ENCODE data around the gene STPG3.

STPG3 gene

DNA sequence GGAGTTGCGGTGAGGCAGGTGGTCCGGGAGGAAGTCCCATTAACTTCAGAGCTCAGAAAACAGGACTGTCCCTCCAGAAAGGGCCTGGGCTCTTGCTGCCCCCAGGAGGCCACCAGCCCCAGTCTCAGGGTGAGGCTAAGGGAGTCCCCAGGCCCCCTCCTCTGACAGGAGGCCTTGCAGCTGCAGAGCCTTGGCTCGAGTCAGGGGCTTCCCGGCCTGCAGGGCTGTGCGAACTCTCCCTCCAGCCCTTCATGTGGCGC, 3.2 kb upstream of the STPG3 start:
- Histone ChIP-seq H3K9me2 (ENCODE audit: low read depth, low read length) (no peaks in the 10 kb centered on the region), H3K27me3 (ENCODE audit: insufficient read depth, low read length) (peaks cover 6% of the 10 kb centered on the region; the same call in 1 of the 2 replicates), H3K36me3 (ENCODE audit: insufficient read depth, low read length) (peaks cover 15% of the 10 kb centered on the region), H3K27ac (ENCODE audit: low read depth, low read length, poor library complexity, severe bottlenecking) (no peak overlapping the region), H4K20me1 (ENCODE audit: insufficient read depth, low read length) (no peaks in the 10 kb centered on the region), H3K4me3 (ENCODE audit: low read depth, low read length, poor library complexity, severe bottlenecking) (no peak overlapping the region), H2AFZ (ENCODE audit: low read length) (no peak overlapping the region), H3K9me3 (ENCODE audit: low read length) (no peaks in the 10 kb centered on the region), H3K9ac (ENCODE audit: low read length) (no peak overlapping the region), H3K4me1 (ENCODE audit: insufficient read depth, low read length, severe bottlenecking) (peaks cover 19% of the 10 kb centered on the region), H3F3A (ENCODE audit: insufficient read depth, low read length) (no peaks in the 10 kb centered on the region), H3K79me2 (ENCODE audit: insufficient read depth, low read length) (no peaks in the 10 kb centered on the region), H3K4me2 (ENCODE audit: low read length) (no peak overlapping the region)
- no peak for TF ChIP-seq EZH2 (IDR thresholded peaks at IDR 0.05; ENCODE audit: borderline replicate concordance, low read length)
- TF ChIP-seq, protein P1, sequence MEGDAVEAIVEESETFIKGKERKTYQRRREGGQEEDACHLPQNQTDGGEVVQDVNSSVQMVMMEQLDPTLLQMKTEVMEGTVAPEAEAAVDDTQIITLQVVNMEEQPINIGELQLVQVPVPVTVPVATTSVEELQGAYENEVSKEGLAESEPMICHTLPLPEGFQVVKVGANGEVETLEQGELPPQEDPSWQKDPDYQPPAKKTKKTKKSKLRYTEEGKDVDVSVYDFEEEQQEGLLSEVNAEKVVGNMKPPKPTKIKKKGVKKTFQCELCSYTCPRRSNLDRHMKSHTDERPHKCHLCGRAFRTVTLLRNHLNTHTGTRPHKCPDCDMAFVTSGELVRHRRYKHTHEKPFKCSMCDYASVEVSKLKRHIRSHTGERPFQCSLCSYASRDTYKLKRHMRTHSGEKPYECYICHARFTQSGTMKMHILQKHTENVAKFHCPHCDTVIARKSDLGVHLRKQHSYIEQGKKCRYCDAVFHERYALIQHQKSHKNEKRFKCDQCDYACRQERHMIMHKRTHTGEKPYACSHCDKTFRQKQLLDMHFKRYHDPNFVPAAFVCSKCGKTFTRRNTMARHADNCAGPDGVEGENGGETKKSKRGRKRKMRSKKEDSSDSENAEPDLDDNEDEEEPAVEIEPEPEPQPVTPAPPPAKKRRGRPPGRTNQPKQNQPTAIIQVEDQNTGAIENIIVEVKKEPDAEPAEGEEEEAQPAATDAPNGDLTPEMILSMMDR (IDR thresholded peaks at IDR 0.05; ENCODE audit: low read length) = no peak

DNA sequence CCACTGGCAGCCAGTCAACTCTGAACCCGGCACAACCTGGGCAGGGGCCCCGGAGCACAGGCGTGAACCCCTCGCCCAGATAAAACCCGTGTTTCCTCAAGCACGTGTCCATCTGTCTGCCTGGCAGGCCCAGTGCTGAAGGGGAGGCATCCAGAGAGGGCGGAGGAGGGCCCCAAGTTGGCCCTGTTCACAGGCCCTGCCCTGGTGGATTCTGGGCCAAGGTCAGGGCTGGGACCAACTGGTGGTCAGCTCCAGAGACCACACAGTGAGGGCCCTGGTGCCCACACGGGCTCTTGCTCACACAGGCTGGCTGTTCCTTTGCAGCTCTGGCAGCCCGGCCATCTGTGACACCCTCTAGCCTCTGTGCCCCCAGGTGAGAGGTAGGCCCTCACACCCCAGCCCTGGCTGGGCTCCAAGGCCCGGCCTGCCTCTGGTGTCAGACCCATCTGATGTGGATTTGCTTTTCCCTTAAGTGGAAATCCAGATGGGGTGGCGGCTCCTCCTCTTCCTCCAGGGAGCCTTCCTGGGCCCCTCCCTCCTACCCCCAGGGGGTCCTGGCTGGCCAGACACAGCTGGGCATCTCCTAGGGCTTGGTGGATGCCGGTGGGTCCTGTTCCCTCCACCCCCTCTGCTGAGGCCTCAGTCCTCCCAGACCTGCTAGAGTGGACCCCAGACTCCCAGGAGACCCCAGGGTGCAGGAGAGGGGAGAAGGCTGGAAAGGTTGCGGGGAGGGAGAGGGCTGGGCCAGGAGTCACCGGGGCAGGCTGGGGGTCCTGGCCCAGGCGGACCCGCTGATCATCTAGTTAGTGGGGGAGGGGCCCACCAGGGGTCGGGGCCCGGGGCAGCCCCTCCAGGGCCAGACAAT, 525 bp upstream of the STPG3 start:
- no peaks in the 10 kb centered on the region for H4K20me1 ChIP-seq (ENCODE audit: insufficient read depth, low read length)
- H3K9ac ChIP-seq (ENCODE audit: low read length) = no peak overlapping the region
- no peak overlapping the region for H3K27ac ChIP-seq (ENCODE audit: low read depth, low read length, poor library complexity, severe bottlenecking)
- H3K36me3 ChIP-seq (ENCODE audit: insufficient read depth, low read length) = no peaks in the 10 kb centered on the region
- peaks cover 31% of the 10 kb centered on the region for H3K4me1 ChIP-seq (ENCODE audit: insufficient read depth, low read length, severe bottlenecking)
- H3K27me3 ChIP-seq (ENCODE audit: insufficient read depth, low read length) = peaks cover under 1% of the 10 kb centered on the region; the same call in 1 of the 2 replicates
- no peak overlapping the region for H2AFZ ChIP-seq (ENCODE audit: low read length)
- no peaks in the 10 kb centered on the region for H3F3A ChIP-seq (ENCODE audit: insufficient read depth, low read length)
- H3K9me3 ChIP-seq (ENCODE audit: low read length) = no peaks in the 10 kb centered on the region
- no peaks in the 10 kb centered on the region for H3K79me2 ChIP-seq (ENCODE audit: insufficient read depth, low read length)
- no peak for TF ChIP-seq EZH2 (IDR thresholded peaks at IDR 0.05; ENCODE audit: borderline replicate concordance, low read length)
- TF ChIP-seq, protein P1 (IDR thresholded peaks at IDR 0.05; ENCODE audit: low read length) = no peak
- no peaks in the 10 kb centered on the region for H3K9me2 ChIP-seq (ENCODE audit: low read depth, low read length)
- no peak overlapping the region for H3K4me2 ChIP-seq (ENCODE audit: low read length)
- no peak overlapping the region for H3K4me3 ChIP-seq (ENCODE audit: low read depth, low read length, poor library complexity, severe bottlenecking)

DNA sequence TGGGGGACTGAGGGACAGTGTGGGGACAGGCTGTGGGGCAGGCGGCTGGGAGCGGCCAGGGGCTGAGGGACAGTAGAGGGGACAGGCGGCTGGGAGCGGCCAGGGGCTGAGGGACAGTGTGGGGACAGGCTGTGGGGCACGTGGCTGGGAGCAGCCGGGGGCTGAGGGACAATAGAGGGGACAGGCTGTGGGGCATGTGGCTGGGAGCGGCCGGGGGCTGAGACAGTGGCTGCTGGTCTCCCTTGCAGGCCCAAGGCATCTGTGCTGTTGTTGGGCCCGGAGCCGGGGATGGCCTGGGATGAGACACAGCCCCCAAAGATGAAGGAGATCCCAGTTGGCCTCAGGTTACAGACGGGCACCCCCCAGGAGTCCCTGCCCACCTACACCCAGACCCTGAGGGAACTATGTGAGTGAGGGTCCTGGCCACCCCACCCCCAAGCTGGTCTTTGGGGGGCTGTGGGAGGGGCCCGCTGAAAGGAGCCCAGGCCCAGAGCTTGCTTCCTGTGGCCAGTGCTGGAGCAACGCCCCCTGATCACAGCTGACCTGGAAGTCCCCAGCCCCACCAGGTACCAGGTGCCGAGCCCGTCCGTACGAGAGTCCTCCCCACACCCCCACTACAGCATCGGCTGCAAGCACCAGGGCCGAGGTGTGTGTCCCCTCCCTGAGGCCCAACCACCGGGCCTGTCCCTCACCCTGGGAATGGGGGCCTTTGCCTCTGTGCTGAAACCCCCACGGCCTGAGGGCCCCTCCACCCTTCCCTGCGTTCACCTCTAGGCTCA, 593 bp downstream of the STPG3 start:
- TF ChIP-seq EZH2 (IDR thresholded peaks at IDR 0.05; ENCODE audit: borderline replicate concordance, low read length) = no peak
- TF ChIP-seq, protein P1 (IDR thresholded peaks at IDR 0.05; ENCODE audit: low read length) = no peak
- Histone ChIP-seq H3K79me2 (ENCODE audit: insufficient read depth, low read length) (no peaks in the 10 kb centered on the region), H2AFZ (ENCODE audit: low read length) (no peak overlapping the region), H3K27ac (ENCODE audit: low read depth, low read length, poor library complexity, severe bottlenecking) (no peak overlapping the region), H3K4me2 (ENCODE audit: low read length) (no peak overlapping the region), H3K9ac (ENCODE audit: low read length) (no peak overlapping the region), H3K36me3 (ENCODE audit: insufficient read depth, low read length) (no peaks in the 10 kb centered on the region), H4K20me1 (ENCODE audit: insufficient read depth, low read length) (no peaks in the 10 kb centered on the region), H3K4me3 (ENCODE audit: low read depth, low read length, poor library complexity, severe bottlenecking) (no peak overlapping the region), H3F3A (ENCODE audit: insufficient read depth, low read length) (no peaks in the 10 kb centered on the region), H3K4me1 (ENCODE audit: insufficient read depth, low read length, severe bottlenecking) (peaks cover 40% of the 10 kb centered on the region), H3K9me3 (ENCODE audit: low read length) (no peaks in the 10 kb centered on the region), H3K27me3 (ENCODE audit: insufficient read depth, low read length) (no peaks in the 10 kb centered on the region; the same call in 1 of the 2 replicates), H3K9me2 (ENCODE audit: low read depth, low read length) (no peaks in the 10 kb centered on the region)

All from OCI-LY1 (cell line).